DMS153 treated with DMSO at 0.1 percent for 48 hours (cell line): ENCODE results near the gene ZC3H18.

Experiments used
- DNase-seq: peaks from one replicate; lab custom pipeline; 2025; ENCODE audit not compliant: unreplicated experiment; lab: John Stamatoyannopoulos, UW

The ZC3H18 gene

DNA sequence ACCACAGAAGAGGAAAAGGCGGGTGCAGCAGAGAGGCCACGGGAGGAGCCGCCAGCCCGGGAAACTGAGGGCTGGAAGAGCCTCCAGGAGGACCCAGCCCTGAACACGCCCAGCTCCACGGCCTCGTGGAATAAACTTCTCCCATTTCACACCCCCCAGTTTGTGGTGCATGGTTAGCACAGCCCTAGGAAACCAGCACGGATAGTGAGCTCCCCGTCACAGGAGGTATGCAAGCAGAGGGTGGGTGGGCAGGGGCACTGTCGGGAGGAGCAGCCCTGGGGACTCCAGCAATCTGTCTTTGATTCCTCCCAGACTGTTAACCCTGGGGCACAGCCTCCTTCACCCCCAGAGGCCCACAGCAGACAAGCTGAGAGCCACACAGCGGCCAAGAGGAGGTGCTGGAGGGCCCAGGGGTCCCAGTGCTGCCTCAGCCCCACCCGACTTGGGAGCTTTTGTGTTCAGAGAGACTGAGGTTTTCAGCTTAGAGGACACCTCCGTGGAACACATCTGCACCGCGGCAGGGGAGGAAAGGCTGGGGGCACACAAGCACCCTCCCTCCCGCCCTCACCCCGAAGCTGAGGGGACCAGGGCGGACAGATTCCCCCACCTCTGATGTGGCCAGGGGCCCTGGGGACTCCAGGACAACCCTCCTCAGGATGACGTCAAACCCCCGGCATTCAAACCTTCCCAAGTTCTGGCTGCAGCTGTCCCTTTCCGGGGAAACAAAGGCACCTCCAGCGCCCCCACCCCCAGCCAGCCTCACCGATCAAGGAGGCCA lies 66.5 kb downstream of the ZC3H18 start:
- DNase-seq: no peak

DNA sequence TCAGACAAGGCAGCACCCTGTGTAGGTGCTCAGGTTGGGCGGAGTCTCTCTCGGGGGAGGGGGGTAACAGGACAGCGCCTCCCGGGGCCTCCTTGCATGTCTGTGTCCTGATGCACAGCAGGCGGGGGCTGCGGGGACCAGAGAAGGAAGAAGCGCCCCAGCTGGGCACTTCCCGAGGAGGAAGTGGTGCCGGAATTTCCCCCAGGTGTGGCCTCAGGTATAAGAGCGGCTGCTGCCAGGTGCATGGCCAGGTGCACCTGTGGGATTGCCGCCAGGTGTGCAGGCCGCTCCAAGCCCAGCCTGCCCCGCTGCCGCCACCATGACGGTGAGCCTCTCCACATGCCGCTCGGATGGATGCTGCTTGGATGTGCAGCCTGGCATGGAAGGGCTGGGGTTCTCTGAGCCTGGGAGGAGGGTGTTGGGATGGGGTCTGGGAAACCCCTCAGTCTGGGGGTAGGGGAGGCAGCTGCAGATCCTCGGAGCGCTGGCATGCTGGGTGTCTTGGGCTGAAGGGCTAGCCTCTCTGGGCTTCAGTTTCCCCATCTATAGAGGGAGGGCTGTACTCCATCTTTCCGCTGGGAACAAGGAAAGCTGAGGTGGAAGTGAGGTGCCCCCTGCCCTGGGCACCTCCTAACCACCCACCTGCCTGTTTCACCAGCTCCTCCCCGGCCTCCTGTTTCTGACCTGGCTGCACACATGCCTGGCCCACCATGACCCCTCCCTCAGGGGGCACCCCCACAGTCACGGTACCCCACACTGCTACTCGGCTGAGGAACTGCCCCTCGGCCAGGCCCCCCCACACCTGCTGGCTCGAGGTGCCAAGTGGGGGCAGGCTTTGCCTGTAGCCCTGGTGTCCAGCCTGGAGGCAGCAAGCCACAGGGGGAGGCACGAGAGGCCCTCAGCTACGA lies 68.4 kb downstream of the ZC3H18 start, which contains the start of gene IL17C:
Gene IL17C, plus strand, starts transcription at position 250 of the 908 bp plus-strand sequence. Its CDS starts 70 bp downstream, at position 320.
- DNase-seq: peak; percentile 77

DNA sequence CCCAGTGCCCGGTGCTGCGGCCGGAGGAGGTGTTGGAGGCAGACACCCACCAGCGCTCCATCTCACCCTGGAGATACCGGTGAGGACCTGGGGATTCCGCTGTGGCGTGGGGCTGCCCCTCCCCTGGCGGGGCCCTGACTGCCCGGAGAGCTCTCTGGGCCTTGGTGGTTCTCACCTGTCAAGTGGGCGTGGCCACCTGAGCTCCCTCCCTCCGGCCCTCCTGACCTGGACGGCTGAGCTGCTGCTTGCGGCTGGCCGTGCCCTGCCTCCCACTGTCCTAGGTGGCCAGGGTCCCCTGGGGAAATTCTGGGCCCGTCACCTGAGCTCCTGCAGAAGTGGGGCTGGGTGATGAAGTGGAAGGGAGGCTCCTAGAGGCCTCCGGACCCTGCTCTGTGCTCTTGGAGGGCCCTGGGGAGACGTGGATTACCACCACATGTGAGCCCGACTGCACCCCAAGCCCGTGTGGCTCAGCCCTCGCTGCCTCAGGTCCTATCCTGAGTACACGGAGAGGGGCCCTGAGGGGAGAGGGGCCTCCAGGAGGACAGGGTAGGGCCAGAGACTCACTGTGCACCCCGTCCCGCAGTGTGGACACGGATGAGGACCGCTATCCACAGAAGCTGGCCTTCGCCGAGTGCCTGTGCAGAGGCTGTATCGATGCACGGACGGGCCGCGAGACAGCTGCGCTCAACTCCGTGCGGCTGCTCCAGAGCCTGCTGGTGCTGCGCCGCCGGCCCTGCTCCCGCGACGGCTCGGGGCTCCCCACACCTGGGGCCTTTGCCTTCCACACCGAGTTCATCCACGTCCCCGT lies 69.2 kb downstream of the ZC3H18 start:
- DNase-seq: peak; percentile 71

DNA sequence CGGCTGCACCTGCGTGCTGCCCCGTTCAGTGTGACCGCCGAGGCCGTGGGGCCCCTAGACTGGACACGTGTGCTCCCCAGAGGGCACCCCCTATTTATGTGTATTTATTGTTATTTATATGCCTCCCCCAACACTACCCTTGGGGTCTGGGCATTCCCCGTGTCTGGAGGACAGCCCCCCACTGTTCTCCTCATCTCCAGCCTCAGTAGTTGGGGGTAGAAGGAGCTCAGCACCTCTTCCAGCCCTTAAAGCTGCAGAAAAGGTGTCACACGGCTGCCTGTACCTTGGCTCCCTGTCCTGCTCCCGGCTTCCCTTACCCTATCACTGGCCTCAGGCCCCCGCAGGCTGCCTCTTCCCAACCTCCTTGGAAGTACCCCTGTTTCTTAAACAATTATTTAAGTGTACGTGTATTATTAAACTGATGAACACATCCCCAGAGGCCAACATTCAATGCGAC lies 69.9 kb downstream of the ZC3H18 start:
- no peak for DNase-seq

DNA sequence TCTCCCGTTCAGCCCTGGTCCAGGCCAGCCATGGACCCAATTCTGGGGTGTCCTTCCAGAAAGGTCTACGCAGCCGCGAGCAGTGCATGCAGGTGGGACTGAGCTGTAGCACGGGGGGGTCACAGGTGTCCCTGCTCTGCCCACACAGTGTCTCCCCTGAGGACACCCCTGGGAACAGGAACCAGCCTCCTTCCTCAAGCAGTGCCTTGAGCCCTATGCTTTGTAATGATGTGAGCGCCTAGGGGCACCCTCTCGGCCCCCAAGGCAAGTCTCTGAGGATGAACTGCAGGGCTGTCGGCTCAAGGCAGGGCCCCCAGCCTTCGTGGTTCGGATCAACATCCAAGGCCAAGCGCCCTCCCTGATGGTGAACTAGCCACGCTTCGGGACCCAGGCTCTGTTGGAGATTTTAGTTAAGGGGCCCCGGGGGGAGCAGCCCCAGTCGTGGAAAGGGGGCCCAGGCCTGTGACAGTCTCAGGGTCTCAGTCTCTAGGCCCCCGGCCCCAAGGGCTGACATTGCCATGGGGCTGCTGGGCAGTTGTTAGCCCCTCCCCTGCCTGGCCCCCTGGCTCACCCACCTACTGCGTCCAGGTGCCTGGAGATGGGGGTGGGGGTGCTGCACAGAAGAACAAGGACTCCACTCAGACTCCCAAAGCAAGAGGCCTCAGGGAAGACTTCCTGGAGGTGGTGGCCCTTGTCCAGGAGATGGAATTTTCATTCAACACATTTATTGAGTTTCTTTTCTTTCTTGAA lies 70.5 kb downstream of the ZC3H18 start:
- DNase-seq: no peak

DNA sequence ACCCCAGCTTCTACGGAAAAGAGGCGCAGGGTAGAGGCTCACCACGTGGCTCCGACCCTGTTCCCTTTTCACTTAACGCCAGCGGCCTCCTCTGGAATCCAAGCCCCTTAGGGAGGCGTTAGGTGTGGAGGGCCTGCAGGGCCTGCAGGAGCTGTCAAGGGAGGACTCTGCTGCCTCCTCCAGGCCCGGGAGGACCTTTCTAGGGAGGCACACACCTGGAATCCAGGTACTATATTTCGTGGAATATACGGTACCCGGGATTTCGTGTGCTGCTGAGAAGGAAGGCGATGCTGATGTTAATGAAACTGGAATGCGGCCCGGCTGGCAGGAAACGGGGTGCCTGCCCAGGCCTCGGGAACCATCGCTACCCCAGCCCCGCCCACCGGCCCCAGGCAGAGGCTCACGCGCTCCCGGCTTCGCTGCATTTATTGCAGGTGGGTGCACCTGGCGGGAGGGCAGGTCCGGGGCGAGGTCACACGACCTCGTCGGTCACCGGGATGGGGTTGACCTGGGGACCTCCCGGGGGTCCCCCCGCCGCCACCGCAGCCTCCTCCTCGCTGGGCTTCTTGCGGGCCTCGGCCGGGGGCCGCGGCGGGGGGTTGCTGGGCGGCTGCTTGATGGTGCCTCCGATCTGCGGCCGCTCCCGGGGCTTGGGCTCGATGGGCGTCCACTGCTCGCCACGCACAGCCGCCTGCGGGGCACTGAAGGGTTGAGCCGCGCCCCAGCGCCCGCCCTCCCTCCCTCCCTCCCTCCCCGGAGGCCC lies 72.9 kb downstream of the ZC3H18 start:
- no peak for DNase-seq

DNA sequence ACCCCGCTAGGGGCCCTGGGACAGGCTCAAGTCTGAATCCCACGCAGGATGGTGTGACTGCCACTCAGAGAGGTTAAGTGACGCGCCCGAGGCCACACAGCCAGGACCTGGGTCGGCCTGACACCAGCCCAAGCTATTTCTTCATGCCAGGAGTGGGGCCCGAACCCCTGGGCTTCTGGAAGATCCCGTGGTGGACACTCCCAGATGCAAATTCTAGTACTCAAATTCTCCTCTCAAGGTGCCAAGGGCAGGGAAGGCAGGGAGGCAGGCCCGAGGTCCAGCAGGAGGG lies 73.4 kb downstream of the ZC3H18 start:
- no peak for DNase-seq

DNA sequence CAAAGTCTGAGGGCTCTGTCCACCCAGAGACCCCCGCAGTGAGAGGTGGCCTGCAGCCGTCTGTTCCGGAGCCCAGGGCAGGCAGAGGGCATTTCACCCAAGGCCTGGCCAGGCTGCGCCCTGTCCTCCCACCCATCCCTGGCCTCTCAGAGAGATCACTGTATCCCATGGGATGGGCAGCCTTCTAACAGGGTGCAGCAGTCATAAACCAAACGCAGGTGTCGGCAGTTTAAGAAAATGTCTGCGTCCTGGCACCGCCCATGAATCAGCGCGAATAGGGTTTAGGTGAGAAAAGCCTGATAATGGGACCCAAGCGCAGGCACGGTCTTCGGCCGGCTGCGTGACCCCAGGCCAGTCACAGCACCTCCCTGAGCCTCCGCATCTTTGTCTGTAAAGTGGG lies 75.3 kb downstream of the ZC3H18 start:
- DNase-seq: no peak

DNA sequence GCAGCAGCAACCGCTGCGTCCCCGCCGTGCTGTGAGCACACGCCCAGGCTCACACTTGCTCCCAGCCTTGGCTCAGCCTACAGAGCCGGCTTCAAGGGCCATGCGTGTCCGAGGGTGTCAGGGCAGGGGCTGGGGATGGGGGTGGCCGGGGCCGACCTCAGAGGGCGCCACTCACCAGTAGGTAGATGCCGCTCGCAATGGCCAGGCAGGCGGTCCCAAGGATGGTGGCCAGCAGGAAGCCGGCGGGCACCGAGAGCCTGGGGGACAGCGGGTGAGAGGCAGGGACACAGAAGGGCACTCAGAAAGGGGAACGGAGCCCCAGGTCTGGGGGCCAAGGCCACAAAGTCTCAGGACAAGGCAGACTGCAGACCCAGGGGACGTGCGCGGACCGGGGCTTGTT lies 75.7 kb downstream of the ZC3H18 start:
- DNase-seq: no peak

DNA sequence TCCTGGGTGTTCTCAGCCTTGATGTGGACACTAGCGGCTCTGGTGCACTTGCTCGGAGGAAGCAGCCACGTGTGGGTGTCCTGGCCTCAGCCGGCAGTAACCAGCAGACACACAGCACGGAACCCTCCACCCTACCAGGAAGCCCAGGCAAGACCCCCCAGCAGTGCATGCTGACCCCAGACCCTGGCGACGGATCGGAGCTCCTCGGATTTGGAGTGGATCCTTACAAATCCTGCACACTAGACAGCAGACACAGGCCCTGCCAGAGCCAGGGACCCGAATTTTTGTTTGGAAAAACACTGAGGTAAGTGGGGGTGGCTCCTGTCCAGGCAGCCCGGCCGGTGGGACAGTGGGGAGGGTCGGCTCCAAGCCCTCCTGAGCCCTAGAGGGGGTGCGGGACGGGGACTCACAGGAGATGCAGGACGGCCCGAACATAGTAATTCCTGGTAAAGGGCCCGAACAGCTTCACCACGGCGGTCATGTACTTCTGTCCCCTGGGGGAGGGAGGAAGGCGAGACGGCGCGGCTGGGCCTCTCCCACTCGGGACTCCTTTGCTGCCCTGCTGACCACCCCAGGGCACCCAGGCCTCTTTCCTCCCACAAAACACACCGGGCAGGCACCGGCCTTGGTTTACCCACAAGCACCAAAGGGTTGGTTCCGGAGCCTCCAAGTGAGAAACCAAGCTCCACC lies 76.3 kb downstream of the ZC3H18 start:
- no peak for DNase-seq

DNA sequence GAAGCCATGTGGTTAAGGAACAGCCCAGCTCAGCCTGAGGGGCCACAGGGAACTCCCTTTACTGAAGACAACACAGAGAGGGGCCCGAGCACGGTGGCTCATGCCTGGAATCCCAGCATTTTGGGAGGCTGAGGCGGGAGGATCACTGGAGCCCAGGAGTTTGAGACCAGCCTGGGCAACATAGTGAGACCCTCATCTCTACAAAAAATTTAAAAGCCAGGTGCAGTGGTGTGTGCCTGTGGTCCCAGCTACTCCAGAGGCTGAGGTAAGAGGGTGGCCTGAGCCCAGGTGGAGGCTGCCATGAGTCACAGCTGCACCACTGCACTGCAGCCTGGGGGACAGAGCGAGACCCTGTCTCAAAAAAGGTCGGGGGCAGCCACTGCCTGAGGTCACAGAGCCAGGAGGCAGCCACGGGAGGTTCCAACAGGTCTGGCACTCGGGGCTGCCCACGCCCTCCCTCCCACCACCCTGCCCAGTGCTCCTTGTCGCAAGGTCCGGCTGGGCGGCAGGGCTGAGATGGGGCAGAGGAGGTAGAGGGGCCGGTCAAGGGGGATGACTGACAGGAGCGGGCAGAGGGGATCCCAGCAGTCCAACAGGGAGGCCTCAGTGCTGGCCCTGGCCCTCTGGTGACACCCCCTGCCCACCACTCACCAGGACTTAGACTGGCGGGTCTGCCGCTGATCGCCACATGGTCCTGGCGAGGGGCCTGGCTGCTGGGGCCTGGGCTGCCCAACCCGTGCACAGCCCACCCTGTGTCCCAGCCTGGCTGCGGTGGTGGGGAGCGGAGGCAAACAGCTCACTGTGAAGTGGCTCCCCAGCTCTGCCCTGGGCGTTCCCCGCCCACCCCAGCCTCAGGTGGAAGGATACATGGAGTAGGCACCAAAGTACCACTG lies 77.2 kb downstream of the ZC3H18 start:
- no peak for DNase-seq

DNA sequence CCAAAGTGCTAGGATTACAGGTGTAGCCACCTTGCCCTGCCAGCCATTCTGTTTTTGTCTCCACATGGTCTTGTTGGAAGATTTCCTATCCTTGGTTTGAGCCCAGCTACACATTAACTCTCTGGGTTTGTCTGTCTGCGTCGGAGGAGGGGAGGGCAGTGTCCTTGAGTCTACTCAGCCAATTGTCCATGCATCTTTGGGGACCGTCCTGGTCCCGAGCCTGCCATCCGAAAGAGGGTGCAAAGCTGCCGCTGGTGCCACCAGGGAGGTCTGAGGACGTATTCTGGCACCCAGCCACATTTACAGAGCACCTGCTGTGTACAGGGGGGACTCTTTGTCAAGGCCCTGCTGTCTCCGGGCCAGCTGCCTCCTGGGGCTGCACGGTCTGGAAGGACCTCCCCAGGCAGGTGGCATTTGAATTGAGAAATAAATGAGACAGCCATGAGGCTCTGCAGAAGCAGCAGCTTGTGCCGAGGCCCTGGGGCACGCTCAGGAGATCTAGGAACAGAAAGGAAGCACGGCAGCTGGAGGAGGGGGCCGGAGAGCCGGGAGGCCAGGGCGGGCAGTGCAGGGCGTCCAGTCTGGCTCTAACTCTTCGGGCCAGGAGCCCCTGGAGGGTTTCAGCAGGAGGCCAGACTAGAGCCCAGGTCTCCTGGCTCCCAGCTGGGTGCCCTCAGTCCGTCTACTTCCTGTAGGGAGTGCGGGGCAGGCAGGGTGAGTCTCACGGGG lies 79.2 kb downstream of the ZC3H18 start:
- peak; percentile 22 for DNase-seq

DNA sequence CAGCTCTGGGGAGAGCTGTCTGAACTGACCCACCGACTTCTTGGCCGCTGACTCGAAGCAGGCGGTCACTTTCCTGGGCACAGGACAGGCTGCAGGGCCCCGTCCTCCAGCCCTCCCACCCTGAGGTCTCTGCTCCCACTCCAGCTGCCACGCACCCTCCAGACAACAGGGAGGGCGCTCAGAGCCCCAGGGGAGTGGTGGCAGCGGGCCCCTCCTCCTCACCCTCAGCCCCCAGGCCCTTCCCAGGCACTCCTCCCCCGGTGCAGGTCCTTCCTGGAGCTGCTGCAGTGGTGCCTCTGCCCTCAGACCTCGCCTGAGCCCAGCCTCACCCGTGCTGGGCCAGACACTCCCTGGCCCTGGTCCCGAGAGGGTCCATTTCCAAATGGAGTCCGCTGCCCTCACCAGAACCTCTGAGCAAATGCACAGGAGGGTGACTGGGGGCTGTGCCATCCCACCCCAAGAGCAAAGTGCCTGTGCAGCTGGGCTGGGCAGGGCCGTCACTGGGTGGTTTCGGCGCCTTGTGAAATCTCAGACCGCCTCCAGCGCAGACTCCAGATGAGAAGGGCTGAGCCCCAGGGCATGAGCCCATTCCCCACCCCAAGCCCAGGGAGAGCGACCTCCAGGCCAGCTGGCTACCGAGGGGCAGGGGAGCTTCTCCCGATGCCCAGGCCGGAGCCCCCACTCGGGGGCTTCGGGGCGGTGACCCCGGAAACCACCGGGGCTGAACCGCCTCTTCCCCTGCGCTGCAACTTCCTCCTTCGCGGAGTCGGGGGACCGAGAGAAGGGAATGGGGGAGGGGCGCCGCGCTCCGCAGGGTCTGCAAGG lies 79.9 kb downstream of the ZC3H18 start:
- DNase-seq: no peak

DNA sequence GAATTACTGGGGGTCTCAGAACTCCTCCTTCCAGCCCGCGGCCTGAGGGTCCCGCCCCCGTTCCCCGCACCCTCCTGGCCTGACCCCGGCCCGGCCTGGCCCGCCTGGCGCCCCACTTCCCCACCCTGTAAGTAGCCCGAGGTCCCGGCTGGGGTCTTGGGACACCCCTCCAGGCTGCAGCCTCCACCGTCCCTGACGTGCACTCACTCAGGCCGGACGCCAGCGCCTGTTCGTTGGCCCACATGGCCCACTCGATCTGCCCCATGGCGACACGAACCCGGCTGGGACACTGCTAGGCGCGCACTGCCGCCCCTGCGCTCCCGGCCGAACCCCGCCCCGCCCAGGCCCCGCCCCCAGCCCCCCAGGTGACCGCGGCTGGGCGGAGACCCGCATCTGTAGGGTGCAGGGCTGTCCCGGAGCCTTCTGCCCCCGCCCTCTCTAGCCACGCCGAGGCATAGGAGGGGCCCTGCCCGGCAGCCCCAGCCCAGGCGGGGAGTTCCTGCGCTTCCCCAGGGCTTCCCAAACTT lies 80.6 kb downstream of the ZC3H18 start, which contains the start of gene CYBA:
Gene CYBA, minus strand, starts transcription at position 305 of the 527 bp plus-strand sequence. Its CDS starts 40 bp downstream, at position 265.
- no peak for DNase-seq

DNA sequence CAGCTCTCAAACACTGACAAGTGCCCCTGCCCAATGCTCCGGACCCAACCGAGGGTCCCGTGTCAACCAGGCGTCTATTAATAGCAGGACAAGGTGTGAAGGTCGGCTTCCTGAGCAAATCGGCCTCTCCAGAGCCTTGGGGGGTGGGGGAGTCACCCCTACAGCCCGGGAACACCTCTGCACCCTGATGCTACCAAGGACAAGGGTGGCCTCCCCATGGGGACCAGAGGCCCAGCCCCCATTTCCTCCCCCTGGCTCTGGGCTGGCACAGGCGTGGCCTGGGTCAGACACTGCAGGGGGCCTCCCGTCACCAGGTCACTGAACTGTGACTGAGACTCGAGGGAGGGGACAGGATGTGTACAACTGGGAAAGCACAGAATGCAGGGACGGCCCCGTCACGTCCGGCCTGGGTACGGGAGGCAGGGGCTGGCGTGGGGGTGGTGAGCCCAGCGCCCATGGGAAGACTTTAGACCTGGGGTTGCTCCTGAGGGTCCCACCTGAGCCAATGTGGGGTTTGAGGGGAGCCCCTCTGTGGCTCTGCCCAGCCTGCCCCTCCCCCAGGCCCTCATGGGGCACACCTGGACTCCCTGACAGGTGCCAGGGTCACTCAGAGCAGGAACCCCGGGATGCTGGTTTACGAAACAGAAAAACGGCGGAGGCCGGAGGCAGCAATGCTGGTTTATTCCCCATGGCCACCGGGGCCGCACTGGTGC lies 81.2 kb downstream of the ZC3H18 start:
- DNase-seq: peak; percentile 70
